ENCODE results near the gene SAYSD1. TPM values are rescaled to one million over a fixed set of nuclear protein-coding genes. Genes with fewer than 3 reads are reported as not detected.

The SAYSD1 gene
- total and polyA plus RNA-seq, 2 experiments from 2014 or later: 16.9 to 23.4 TPM

GRCh38 chr6:39104528-39104927 lies 10.5 kb downstream of the SAYSD1 start:
- Histone ChIP-seq H3K9me2 (replicated peaks; ENCODE audit: insufficient read depth) (no peaks in the 10 kb centered on the region), H3K4me1 (ENCODE audit: insufficient read depth) (peaks cover 12% of the 10 kb centered on the region), H3K36me3 (replicated peaks; ENCODE audit: insufficient read depth, low read depth) (no peaks in the 10 kb centered on the region), H3K4me3 (no peak overlapping the region), H3K79me2 (peaks cover 7% of the 10 kb centered on the region), H3K27ac (no peak overlapping the region), H3K9me3 (ENCODE audit: low read depth) (no peaks in the 10 kb centered on the region), H2AFZ (no peak overlapping the region), H4K20me1 (ENCODE audit: insufficient read depth, poor library complexity, severe bottlenecking) (no peaks in the 10 kb centered on the region), H3K27me3 (no peaks in the 10 kb centered on the region), H3K4me2 (no peak overlapping the region)
- 86% methylated on average over 4 of the region's 4 CpGs for WGBS (ENCODE audit: low lambda C conversion rate, missing lambda C conversion rate)
- TF ChIP-seq CTCF (IDR thresholded peaks at IDR 0.05; ENCODE audit: poor library complexity) (no peak), EZH2phosphoT487 (IDR thresholded peaks at IDR 0.05; ENCODE audit: low read depth, severe bottlenecking, unreplicated experiment) (no peak), EZH2 (IDR thresholded peaks at IDR 0.05; ENCODE audit: borderline replicate concordance) (no peak)
- no peak for DNase-seq (ENCODE audit: low spot score)

- TF ChIP-seq CTCF (IDR thresholded peaks at IDR 0.05; ENCODE audit: poor library complexity) (no peak), EZH2 (IDR thresholded peaks at IDR 0.05; ENCODE audit: borderline replicate concordance) (no peak), EZH2phosphoT487 (IDR thresholded peaks at IDR 0.05; ENCODE audit: low read depth, severe bottlenecking, unreplicated experiment) (no peak)
- Histone ChIP-seq H3K4me1 (ENCODE audit: insufficient read depth) (peaks cover 2% of the 10 kb centered on the region), H3K9me2 (replicated peaks; ENCODE audit: insufficient read depth) (no peaks in the 10 kb centered on the region), H3K27me3 (no peaks in the 10 kb centered on the region), H2AFZ (no peak overlapping the region), H3K4me2 (no peak overlapping the region), H3K79me2 (peaks cover 7% of the 10 kb centered on the region), H4K20me1 (ENCODE audit: insufficient read depth, poor library complexity, severe bottlenecking) (no peaks in the 10 kb centered on the region), H3K36me3 (replicated peaks; ENCODE audit: insufficient read depth, low read depth) (no peaks in the 10 kb centered on the region), H3K4me3 (no peak overlapping the region), H3K27ac (no peak overlapping the region), H3K9me3 (ENCODE audit: low read depth) (no peaks in the 10 kb centered on the region)
- 100% methylated on average over 1 of the region's 1 CpG for WGBS (ENCODE audit: low lambda C conversion rate, missing lambda C conversion rate)
- no peak for DNase-seq (ENCODE audit: low spot score)
Observed at GRCh38 chr6:39102821-39103136, 12.2 kb downstream of the SAYSD1 start.

- Histone ChIP-seq H3K27ac (no peak overlapping the region), H3K4me2 (no peak overlapping the region), H3K4me1 (ENCODE audit: insufficient read depth) (no peaks in the 10 kb centered on the region), H3K36me3 (replicated peaks; ENCODE audit: insufficient read depth, low read depth) (no peaks in the 10 kb centered on the region), H3K9me2 (replicated peaks; ENCODE audit: insufficient read depth) (no peaks in the 10 kb centered on the region), H2AFZ (no peak overlapping the region), H3K9me3 (ENCODE audit: low read depth) (no peaks in the 10 kb centered on the region), H3K79me2 (peaks cover 7% of the 10 kb centered on the region), H4K20me1 (ENCODE audit: insufficient read depth, poor library complexity, severe bottlenecking) (no peaks in the 10 kb centered on the region), H3K27me3 (no peaks in the 10 kb centered on the region), H3K4me3 (no peak overlapping the region)
- 28% methylated on average over 12 of the region's 12 CpGs for WGBS (ENCODE audit: low lambda C conversion rate, missing lambda C conversion rate)
- peak; percentile 76 for DNase-seq (ENCODE audit: low spot score)
- TF ChIP-seq CTCF (IDR thresholded peaks at IDR 0.05; ENCODE audit: poor library complexity) (peak; percentile 53), EZH2 (IDR thresholded peaks at IDR 0.05; ENCODE audit: borderline replicate concordance) (no peak)
Observed at GRCh38 chr6:39102071-39102820, 12.7 kb downstream of the SAYSD1 start.

All from hepatocyte (in vitro differentiated cells).